Activated T-cell treated with anti-CD3 and anti-CD28 coated beads for 4 hours (primary cell): ENCODE data around the gene RSPH1.

Experiments
- DNase-seq: peaks from one replicate; pipeline ENCODE4 v3.0.0-alpha.2; 2020

The RSPH1 gene

DNA sequence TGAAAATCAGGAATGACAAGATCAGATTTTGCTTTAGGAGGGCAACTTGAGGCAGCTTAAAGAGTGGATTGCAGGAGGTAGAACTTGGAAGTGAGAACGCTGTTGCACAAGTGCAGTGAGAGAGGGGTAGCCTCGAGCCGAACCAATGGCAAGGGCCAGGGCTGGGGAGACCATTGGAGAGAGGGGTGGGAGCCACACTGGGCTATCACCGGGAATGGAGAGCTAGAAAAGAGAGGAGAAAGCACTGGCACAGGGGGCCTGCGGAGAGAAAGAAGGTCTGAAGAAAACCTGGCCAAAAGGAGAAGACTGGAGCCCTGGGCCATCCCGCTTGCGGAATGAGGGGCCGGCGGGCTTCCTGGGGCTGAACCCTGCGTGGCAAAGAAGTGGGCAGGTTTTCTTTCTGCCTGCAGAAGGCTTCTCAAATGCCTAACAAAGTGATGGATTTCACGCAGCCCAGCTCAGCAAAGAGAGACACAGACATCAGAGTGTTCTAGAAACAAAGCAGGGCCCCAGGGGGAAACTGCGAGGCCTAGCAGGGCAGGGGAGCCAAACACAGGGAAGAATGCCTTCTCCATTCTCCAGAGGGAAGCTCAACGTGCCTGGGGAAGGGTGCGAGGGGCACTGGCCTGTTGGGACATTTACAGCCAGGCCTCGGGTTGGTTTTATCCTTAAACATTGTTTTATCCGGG lies 16.5 kb upstream of the RSPH1 start:
- no peak for DNase-seq

GRCh38 chr21:42509244-42509643 lies 13.2 kb upstream of the RSPH1 start:
- no peak for DNase-seq

- DNase-seq: no peak
Observed at GRCh38 chr21:42508371-42508770, 12.3 kb upstream of the RSPH1 start.

DNA sequence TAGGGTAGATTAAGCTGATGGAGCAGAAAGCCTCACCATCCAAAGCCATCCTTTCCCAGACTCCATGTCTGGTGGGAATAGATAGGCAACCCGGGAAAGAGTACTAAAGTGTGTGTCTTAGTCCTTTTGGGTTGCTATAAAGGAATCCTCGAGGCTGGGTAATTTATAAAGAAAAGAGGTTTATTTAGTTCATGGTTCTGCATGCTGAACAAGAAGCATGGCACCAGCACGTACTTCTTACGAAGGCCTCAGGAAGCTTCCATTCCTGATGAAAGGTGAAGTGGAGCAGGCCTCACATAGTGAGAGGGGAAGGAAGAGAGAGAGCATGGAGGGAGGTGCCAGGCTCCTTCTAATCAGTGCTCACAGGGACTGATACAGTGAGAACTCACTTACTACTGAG lies 11.4 kb upstream of the RSPH1 start:
- no peak for DNase-seq

GRCh38 chr21:42505090-42505726 lies 9.2 kb upstream of the RSPH1 start:
- no peak for DNase-seq

GRCh38 chr21:42503711-42504110 lies 7.7 kb upstream of the RSPH1 start:
- no peak for DNase-seq

GRCh38 chr21:42500736-42501135 lies 4.7 kb upstream of the RSPH1 start:
- DNase-seq: no peak

DNA sequence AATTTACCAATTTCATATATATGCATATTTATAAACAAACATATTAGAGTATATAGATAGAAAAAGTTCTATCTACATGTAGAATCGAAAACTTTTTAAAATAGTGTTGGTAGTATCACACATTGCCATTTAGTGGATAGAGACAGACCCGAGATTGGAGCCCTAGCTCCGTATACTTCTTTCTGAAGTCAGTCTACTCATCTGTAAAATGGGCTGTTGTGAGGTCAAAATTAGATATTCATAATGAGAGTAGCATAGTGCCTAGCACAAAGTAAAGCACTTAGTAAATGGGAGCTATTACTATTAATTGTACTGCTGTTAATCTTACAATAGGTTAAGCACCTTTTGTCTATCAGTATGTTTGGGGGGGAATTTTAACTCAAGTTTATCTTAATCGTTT lies 4.2 kb upstream of the RSPH1 start:
- DNase-seq: no peak

- DNase-seq: no peak
Observed at GRCh38 chr21:42499444-42500112, 3.6 kb upstream of the RSPH1 start.

GRCh38 chr21:42498012-42498411 lies 2.0 kb upstream of the RSPH1 start:
- DNase-seq: no peak

DNA sequence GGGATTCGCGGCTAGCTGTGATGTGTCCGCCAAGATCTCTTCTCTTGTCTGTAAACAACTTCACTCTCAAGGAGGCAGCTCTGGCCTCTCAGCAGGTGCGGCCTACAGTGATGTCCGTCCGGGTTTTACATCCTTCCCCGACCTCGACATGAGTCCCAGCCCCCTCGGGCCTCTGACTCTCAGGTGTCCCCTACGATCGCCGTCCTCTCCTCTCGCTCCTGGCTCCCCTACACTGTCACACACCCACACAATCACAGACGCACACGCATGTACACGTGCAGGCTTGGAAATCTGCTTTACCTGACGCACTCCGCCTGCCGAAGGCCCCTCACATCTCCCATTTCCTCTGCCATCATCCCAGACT lies 797 bp upstream of the RSPH1 start:
- DNase-seq: no peak

GRCh38 chr21:42495765-42496119 lies 282 bp downstream of the RSPH1 start:
- no peak for DNase-seq

- no peak for DNase-seq
Observed at GRCh38 chr21:42495027-42495426, 997 bp downstream of the RSPH1 start.

DNA sequence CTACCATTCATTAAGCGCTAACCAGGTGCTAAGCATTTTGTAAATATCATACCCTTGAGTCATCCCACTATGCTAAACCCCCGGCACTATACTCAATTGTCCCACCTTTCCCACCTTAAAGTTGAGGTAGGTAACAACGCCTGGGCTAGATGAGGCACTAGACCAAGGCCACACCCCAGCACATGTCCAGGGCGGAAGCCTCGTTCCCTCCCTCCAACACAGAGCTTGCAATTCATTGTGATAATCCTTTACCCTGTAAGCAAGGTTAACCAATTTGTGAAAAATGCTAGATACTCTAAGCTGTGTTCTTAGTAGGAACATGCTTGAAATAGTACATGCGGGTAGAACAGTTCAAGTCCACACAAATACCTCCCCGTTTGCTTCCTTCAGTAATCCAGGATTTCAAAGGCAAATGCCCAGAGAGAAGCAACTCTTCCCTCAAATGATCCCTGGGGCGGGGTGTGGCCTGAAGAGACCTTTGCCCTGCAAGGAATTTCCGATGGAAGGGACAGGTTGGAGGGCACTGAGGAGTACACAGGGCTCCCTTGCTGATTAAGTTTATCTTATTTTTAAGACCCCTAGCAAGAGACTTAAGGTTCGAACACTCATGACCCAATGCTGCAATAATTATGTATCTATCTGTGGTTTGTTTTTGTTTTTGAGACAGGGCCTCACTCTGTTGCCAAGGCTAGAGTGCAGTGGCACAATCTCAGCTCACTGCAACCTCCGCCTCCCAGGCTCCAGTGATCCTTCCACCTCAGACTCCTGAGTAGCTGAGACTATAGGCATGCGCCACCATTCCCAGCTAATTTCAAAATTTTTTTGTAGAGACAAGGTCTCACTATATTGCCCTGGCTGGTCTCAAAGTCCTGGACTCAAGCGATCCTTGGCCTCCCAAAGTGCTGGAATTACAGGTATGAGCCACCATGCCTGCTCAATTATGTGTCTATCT lies 2.6 kb downstream of the RSPH1 start:
- no peak for DNase-seq

GRCh38 chr21:42492201-42492600 lies 3.8 kb downstream of the RSPH1 start:
- DNase-seq: no peak

DNA sequence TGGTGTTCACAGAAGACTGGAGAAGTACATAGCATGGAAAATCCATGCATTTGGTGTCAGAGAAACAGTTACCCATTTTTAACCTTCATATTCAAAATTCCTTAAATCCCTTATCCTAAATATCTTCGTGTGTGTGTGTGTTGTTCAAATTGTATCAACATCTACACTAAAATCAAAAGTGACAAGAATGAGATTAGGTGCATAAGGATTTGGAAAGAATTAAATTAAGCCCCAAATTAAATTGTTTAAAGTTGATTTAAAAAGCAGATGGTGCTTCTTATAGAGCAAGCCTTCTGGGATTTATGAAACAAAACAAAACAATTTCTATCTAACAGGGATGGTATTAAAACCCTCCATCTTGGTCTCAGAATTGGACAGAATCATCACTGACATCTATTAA lies 4.7 kb downstream of the RSPH1 start:
- no peak for DNase-seq

- no peak for DNase-seq
Observed at GRCh38 chr21:42490720-42491119, 5.3 kb downstream of the RSPH1 start.

GRCh38 chr21:42489991-42490390 lies 6.0 kb downstream of the RSPH1 start:
- no peak for DNase-seq

DNA sequence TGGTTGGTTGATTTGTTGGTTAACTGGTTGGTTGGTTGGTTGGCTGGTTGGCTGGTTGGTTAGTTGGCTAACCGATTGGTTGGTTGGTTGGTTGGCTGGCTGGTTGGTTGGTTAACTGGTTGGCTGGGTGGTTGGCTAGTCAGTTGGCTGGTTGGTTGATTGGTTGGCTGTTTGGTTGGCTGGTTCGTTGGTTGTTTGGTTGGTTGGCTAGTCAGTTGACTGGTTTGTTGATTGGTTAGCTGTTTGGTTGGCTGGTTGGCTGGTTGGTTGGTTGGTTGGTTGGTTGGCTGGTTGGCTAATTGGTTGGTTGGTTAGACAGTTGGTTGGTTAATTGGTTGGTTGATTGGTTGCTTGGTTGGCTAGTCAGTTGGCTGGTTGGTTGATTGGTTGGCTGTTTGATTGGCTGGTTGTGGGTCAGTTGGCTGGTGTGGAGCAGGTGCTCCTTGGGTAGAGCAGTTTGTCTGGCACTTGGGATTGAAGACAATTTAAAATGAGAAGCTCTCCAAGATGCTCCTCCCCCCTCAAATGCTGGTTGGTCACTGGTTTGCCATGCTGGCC lies 6.9 kb downstream of the RSPH1 start:
- no peak for DNase-seq

DNA sequence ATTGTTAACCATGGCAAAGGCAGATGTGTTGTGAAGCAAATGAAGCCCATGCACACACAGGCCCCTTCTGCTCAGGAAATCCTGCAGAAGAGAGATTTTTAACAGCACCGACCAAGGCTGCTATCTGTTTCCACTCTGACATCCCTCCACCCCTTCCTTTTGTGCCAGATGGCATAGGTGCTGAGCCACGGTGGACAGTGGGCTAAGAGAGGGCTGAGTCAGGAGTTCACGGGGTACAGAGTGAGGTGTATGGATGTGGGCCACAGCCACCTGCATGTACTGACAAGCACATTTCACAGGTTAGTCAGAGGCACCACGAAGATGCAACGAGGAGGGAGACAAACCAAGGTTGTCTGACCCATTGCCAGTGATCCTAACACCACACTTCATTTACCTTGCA lies 9.5 kb downstream of the RSPH1 start:
- no peak for DNase-seq

DNA sequence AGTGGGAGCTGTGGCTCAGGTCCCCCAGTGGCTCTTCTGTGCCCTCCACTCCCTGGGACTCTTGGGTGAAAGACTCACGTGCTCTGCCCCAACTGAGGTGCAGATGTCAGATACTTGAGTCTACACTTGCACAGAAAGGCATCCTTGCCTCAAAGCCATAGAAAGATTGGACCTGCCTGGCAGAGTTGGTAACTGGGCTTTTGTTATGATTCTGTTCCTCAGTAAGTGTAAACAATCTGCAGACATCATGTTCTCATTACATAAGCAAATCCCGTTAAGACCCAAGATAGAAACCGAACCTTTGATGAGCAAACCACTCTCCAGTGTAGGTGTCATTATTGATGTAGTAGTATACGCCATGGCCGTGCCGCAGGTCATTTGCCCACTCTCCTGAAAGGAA lies 10.0 kb downstream of the RSPH1 start:
- no peak for DNase-seq

DNA sequence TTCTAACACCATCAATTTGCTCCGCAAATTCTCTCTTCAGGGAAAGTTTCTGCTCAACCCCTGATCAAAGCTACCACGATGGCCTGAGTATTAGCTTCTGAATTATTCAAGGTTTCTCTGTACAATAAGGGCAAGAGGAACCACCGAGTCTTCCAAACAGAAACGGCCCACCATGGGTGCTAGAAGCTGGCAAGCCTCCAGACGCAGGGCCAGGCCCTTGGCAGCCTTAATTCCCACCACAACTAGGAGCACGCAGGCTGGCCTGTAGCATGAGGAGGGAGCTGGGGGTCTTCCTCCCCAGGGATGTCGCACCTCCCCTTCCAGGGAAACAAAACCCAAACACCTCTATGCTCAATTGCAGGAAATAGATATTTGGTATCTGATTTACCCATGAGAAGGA lies 11.1 kb downstream of the RSPH1 start:
- DNase-seq: no peak

GRCh38 chr21:42481169-42481568 lies 14.9 kb downstream of the RSPH1 start:
- DNase-seq: no peak
